Measurements from ENCODE around the gene CRY2. TPM values are rescaled to one million over a fixed set of nuclear protein-coding genes. Genes with fewer than 3 reads are reported as not detected.

CRY2 gene
- total RNA-seq, 2 donors from 2014 or later, result 18.5 to 30.2 TPM

DNA sequence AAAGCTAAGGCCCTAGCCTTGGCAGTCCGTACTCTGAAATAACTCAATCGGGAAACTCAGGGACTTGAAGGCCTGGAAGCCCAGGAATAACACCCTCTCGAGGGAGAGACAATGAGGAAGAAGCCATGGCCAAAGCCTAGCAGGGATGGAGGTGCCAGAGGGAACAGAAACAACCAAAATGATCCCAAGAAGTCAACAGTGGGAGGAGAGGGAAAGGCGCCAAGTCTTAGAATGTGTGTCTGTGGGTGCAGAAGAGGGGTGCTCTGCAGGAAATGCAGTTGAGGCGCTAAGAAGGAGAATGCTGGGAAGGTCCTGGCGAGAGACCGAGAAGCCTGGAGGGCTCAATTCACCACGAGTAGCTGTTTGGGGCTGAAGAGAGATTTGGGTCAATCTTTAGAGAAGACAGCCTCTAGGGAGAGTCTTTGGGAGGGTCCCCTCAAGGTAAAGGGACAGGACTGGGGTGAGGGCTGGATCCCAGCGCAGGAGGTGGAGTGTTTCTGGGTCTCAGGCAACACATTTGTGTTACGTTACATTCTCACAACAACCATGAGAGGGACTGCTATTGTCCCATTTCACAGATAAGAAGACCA, 37.4 kb downstream of the CRY2 start:
- DNase-seq, result no peak
- H3K9ac ChIP-seq (ENCODE audit: low read depth in 2 of 2, low read length in 2 of 2), result no peak overlapping the region
- no peak overlapping the region for H3K4me3 ChIP-seq
- intact Hi-C loops (cut with DNase I), result no loop called here
- H3K27ac ChIP-seq, result no peak overlapping the region
- H3K36me3 ChIP-seq, result no peaks in the 10 kb centered on the region
- H3K27me3 ChIP-seq, result no peaks in the 10 kb centered on the region
- no peaks in the 10 kb centered on the region for H3K9me3 ChIP-seq
- no peak for TF ChIP-seq CTCF (IDR thresholded peaks at IDR 0.05)
- peaks cover 4% of the 10 kb centered on the region for H3K4me1 ChIP-seq

- Histone ChIP-seq H3K36me3 (no peaks in the 10 kb centered on the region), H3K4me3 (peak within 1 kb of the TSS; percentile 45), H3K9ac (ENCODE audit: low read depth in 2 of 2, low read length in 2 of 2) (no peak within 1 kb of the TSS), H3K9me3 (no peaks in the 10 kb centered on the region), H3K27me3 (no peaks in the 10 kb centered on the region), H3K27ac (no peak within 1 kb of the TSS), H3K4me1 (peaks cover 4% of the 10 kb centered on the region)
- peak; percentile 59 for DNase-seq
- no peak for TF ChIP-seq CTCF (IDR thresholded peaks at IDR 0.05)
- intact Hi-C loops (cut with DNase I), result no loop called here
These were observed 38.1 kb downstream of the CRY2 start, which contains the start of gene MAPK8IP1 for GRCh38 chr11:45885274-45885920. Gene MAPK8IP1, plus strand, starts transcription at chr11:45885651. Its CDS starts 170 bp downstream, at chr11:45885821.

- H3K4me1 ChIP-seq, result peaks cover 4% of the 10 kb centered on the region
- no peaks in the 10 kb centered on the region for H3K36me3 ChIP-seq
- peak overlapping the region; percentile 45 for H3K4me3 ChIP-seq
- intact Hi-C loops (cut with DNase I), result no loop called here
- no peaks in the 10 kb centered on the region for H3K9me3 ChIP-seq
- TF ChIP-seq CTCF (IDR thresholded peaks at IDR 0.05), result no peak
- H3K27me3 ChIP-seq, result no peaks in the 10 kb centered on the region
- DNase-seq, result no peak
- no peak overlapping the region for H3K27ac ChIP-seq
- no peak overlapping the region for H3K9ac ChIP-seq (ENCODE audit: low read depth in 2 of 2, low read length in 2 of 2)
These were observed 38.8 kb downstream of the CRY2 start for GRCh38 chr11:45885921-45886721.

GRCh38 chr11:45886816-45887520, 39.7 kb downstream of the CRY2 start:
- Histone ChIP-seq H3K36me3 (no peaks in the 10 kb centered on the region), H3K4me1 (peaks cover 4% of the 10 kb centered on the region), H3K27ac (no peak overlapping the region), H3K27me3 (no peaks in the 10 kb centered on the region), H3K9me3 (no peaks in the 10 kb centered on the region), H3K9ac (ENCODE audit: low read depth in 2 of 2, low read length in 2 of 2) (no peak overlapping the region), H3K4me3 (no peak overlapping the region)
- no peak for DNase-seq
- intact Hi-C loops (cut with DNase I), result no loop called here
- no peak for TF ChIP-seq CTCF (IDR thresholded peaks at IDR 0.05)

GRCh38 chr11:45887587-45887986, 40.3 kb downstream of the CRY2 start:
- no peak for TF ChIP-seq CTCF (IDR thresholded peaks at IDR 0.05)
- DNase-seq, result no peak
- H3K27me3 ChIP-seq, result no peaks in the 10 kb centered on the region
- no peak overlapping the region for H3K4me3 ChIP-seq
- peaks cover 4% of the 10 kb centered on the region for H3K4me1 ChIP-seq
- no peak overlapping the region for H3K9ac ChIP-seq (ENCODE audit: low read depth in 2 of 2, low read length in 2 of 2)
- intact Hi-C loops (cut with DNase I), result no loop called here
- H3K27ac ChIP-seq, result no peak overlapping the region
- no peaks in the 10 kb centered on the region for H3K9me3 ChIP-seq
- no peaks in the 10 kb centered on the region for H3K36me3 ChIP-seq
